ENCODE measurements around the gene CCDC194. TPM values are rescaled to one million over a fixed set of nuclear protein-coding genes. Genes with fewer than 3 reads are reported as not detected.

CCDC194 gene
- total RNA-seq, 1 donor from 2014 or later: not detected

GRCh38 chr19:17398902-17399527 lies 5.0 kb upstream of the CCDC194 start:
- no peaks in the 10 kb centered on the region for H3K36me3 ChIP-seq (ENCODE audit: control insufficient read depth, insufficient read depth, low read length)
- no peaks in the 10 kb centered on the region for H3K27me3 ChIP-seq (ENCODE audit: control insufficient read depth, insufficient read depth, low read length)
- TF ChIP-seq, protein P1, sequence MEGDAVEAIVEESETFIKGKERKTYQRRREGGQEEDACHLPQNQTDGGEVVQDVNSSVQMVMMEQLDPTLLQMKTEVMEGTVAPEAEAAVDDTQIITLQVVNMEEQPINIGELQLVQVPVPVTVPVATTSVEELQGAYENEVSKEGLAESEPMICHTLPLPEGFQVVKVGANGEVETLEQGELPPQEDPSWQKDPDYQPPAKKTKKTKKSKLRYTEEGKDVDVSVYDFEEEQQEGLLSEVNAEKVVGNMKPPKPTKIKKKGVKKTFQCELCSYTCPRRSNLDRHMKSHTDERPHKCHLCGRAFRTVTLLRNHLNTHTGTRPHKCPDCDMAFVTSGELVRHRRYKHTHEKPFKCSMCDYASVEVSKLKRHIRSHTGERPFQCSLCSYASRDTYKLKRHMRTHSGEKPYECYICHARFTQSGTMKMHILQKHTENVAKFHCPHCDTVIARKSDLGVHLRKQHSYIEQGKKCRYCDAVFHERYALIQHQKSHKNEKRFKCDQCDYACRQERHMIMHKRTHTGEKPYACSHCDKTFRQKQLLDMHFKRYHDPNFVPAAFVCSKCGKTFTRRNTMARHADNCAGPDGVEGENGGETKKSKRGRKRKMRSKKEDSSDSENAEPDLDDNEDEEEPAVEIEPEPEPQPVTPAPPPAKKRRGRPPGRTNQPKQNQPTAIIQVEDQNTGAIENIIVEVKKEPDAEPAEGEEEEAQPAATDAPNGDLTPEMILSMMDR (IDR thresholded peaks at IDR 0.05; ENCODE audit: insufficient read depth, low read length, severe bottlenecking): no peak
- FAIRE-seq (no peak), DNase-seq (ENCODE audit: low read depth) (no peak)
- H3K4me3 ChIP-seq (ENCODE audit: low read depth, low read length): no peak overlapping the region

GRCh38 chr19:17394891-17395415 lies 957 bp upstream of the CCDC194 start:
- no peak for FAIRE-seq
- Histone ChIP-seq H3K36me3 (ENCODE audit: control insufficient read depth, insufficient read depth, low read length) (no peaks in the 10 kb centered on the region), H3K27me3 (ENCODE audit: control insufficient read depth, insufficient read depth, low read length) (no peaks in the 10 kb centered on the region), H3K4me3 (ENCODE audit: low read depth, low read length) (no peak overlapping the region)
- peak; percentile 29 for DNase-seq (ENCODE audit: low read depth)
- TF ChIP-seq, protein P1 (IDR thresholded peaks at IDR 0.05; ENCODE audit: insufficient read depth, low read length, severe bottlenecking): peak; percentile 87

DNA sequence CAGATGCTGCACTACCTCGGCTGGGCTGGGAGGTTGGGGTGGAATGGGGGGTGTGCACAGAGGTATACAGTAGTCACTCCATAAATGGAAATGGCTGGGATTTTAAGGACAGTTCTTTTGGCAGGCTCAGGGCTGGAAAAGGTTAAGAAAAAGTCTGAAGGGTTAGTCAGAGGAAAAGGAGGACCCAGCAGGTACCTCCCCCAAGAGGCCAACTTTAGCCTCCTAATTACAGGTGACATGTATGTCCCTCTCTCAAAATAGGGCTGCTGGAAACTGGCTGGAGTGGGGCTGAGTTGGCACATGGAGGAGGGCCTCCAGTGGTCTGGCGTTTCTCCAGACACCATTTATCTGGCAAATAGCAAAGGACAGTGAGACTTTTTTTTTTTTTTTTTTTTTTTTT lies 994 bp downstream of the CCDC194 start:
- DNase-seq (ENCODE audit: low read depth): no peak
- Histone ChIP-seq H3K36me3 (ENCODE audit: control insufficient read depth, insufficient read depth, low read length) (no peaks in the 10 kb centered on the region), H3K27me3 (ENCODE audit: control insufficient read depth, insufficient read depth, low read length) (no peaks in the 10 kb centered on the region), H3K4me3 (ENCODE audit: low read depth, low read length) (no peak overlapping the region)
- TF ChIP-seq, protein P1 (IDR thresholded peaks at IDR 0.05; ENCODE audit: insufficient read depth, low read length, severe bottlenecking): no peak
- FAIRE-seq: no peak

DNA sequence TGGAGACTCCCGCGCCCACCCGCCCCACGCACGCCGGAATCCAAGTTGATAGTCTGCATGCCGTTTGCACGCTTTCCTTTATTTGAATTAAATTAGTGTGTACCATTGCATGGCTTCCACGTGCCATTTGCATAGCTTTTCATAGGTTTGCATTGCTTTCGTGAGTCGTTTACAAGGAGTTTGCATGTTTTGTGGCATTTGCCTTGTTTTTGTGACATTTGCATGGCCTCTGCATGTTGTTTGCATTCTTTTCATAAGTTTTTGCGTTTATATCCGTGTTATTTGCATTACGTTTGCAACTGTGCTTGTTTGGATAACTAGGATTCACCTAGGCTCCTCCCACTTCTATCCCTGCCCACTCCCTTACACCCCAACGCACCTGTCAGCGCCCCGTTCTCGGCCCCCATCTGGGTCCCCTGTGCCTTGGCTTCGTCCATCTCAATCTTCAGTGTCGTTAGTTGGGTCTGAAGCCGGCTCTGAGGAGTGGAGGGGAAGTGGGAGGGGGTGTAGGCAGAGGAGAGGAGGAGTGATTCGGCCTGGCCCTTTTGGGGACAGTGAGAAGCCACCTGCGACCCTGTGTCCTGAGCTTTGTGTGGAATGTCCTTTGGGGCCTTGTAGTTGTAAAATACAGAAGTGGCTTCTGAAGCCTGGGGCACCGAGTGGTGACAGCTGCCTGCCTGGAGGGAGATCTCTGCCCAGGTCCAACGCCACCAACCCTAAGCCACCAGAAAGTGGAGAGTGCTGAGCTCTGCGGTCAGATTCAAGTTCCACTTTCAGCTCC lies 2.4 kb downstream of the CCDC194 start:
- FAIRE-seq (no peak), DNase-seq (ENCODE audit: low read depth) (peak; percentile 14)
- TF ChIP-seq, protein P1 (IDR thresholded peaks at IDR 0.05; ENCODE audit: insufficient read depth, low read length, severe bottlenecking): no peak
- Histone ChIP-seq H3K4me3 (ENCODE audit: low read depth, low read length) (peak overlapping the region; percentile 29), H3K36me3 (ENCODE audit: control insufficient read depth, insufficient read depth, low read length) (no peaks in the 10 kb centered on the region), H3K27me3 (ENCODE audit: control insufficient read depth, insufficient read depth, low read length) (no peaks in the 10 kb centered on the region)

GRCh38 chr19:17390665-17391370 lies 3.2 kb downstream of the CCDC194 start:
- Histone ChIP-seq H3K36me3 (ENCODE audit: control insufficient read depth, insufficient read depth, low read length) (no peaks in the 10 kb centered on the region), H3K4me3 (ENCODE audit: low read depth, low read length) (peak overlapping the region; percentile 29), H3K27me3 (ENCODE audit: control insufficient read depth, insufficient read depth, low read length) (no peaks in the 10 kb centered on the region)
- TF ChIP-seq, protein P1 (IDR thresholded peaks at IDR 0.05; ENCODE audit: insufficient read depth, low read length, severe bottlenecking): peak; percentile 78
- FAIRE-seq (no peak), DNase-seq (ENCODE audit: low read depth) (peak; percentile 78)
